HCT116 (cell line): ENCODE data around the gene SH2D1B. TPM values are rescaled to one million over a fixed set of nuclear protein-coding genes. Genes with fewer than 3 reads are reported as not detected.
"Not testable (repeated sequence)": the region's sequence is repeated elsewhere in the genome, so short reads cannot be mapped to it uniquely, and the experiment has no call there.

ENCODE experiments used
- ATAC-seq: fragments of 200-7000 bp; cut with Tn5 transposase; 2 replicates; pipeline ENCODE4 v1.9.1; 2020; ENCODE audit warnings: mild to moderate bottlenecking, moderate library complexity
- BruUV-seq: library from RNA; stranded (reverse); fragments of 400-500 nt; replicated peaks from 2 replicates; lab custom pipeline; 2021; lab: Mats Ljungman, UMichigan
- CTCF ChIA-PET: fragments of 300-600 bp; sonication (Branson Sonifier 250); formaldehyde crosslinking; loops from one replicate; lab custom pipeline; 2021; ENCODE audit warnings: antibody characterized with exemption; lab: Charles Lee
- POLR2A ChIA-PET: fragments of 300-600, 350-600 bp; sonication (Branson Sonifier 250); formaldehyde crosslinking; loops from one replicate; lab custom pipeline; 2021; ENCODE audit warnings: antibody characterized with exemption; lab: Charles Lee
- RAD21 ChIA-PET, 2 experiments: fragments of 300-600 bp; sonication (Branson Sonifier 250); formaldehyde crosslinking; loops; one replicate each; lab custom pipeline; 2023; ENCODE audit warnings: low total read pairs in 2 of 2; ENCODE audit not compliant: uncharacterized antibody in 2 of 2, unreplicated experiment in 2 of 2, low non-redundant PET in 1 of 2; lab: Charles Lee
- DNase-seq: peaks from one replicate; pipeline ENCODE4 v3.0.0-alpha.2; 2010; ENCODE audit warnings: low read depth, low spot score
- H2AFZ ChIP-seq: fragments of 200-600 bp; shearing (Covaris generic), sonication (generic); 2 replicates; pipeline ENCODE4 v1.6.1; 2017; ENCODE audit warnings: low read depth, mixed run types, mixed read lengths, antibody characterized with exemption, low read length; ENCODE audit not compliant: poor library complexity, severe bottlenecking
- H3K27ac ChIP-seq: 2 replicates; pipeline ENCODE4 v1.5.1; 2012; ENCODE audit warnings: low read depth, low read length
- H3K27me3 ChIP-seq: fragments of 200-600 bp; sonication (generic); 2 replicates; pipeline ENCODE4 v1.6.1; 2016; ENCODE audit warnings: mixed run types, low read length, mixed read lengths; ENCODE audit not compliant: insufficient read depth
- H3K36me3 ChIP-seq, 2 experiments: fragments of 200-500 bp in 1 of 2; fragments of 200-600 bp in 1 of 2; sonication (Bioruptor generic) in 1 of 2; sonication (generic) in 1 of 2; 2 replicates each; pipeline versions ENCODE4 v1.5.1 to v1.6.1; 2014 to 2016; ENCODE audit warnings: low read length in 2 of 2, inconsistent platforms in 1 of 2, mixed read lengths in 1 of 2, mixed run types in 1 of 2; ENCODE audit not compliant: insufficient read depth in 2 of 2, control insufficient read depth in 1 of 2
- H3K4me1 ChIP-seq, 2 experiments: fragments of 200-600 bp in 1 of 2; sonication (generic) in 1 of 2; 2 replicates each; pipeline versions ENCODE4 v1.5.1 to v1.6.1; 2012 to 2017; ENCODE audit warnings: low read length in 2 of 2, inconsistent platforms in 1 of 2, mild to moderate bottlenecking in 1 of 2, mixed read lengths in 1 of 2, mixed run types in 1 of 2, moderate library complexity in 1 of 2; ENCODE audit not compliant: insufficient read depth in 2 of 2, control insufficient read depth in 1 of 2
- H3K4me2 ChIP-seq: fragments of 200-600 bp; sonication (generic); 2 replicates; pipeline ENCODE4 v1.6.1; 2017; ENCODE audit warnings: mixed run types, low read length, mixed read lengths
- H3K4me3 ChIP-seq, 2 experiments: fragments of 200-600 bp in 1 of 2; sonication (generic) in 1 of 2; replicated peaks in 1 of 2; 2 replicates each; pipeline ENCODE4 v1.5.1; 2011 to 2016; ENCODE audit warnings: low read length in 2 of 2, control low read depth in 1 of 2, low read depth in 1 of 2, mild to moderate bottlenecking in 1 of 2, mixed read lengths in 1 of 2, mixed run types in 1 of 2
- H3K79me2 ChIP-seq: fragments of 200-600 bp; sonication (generic); 2 replicates; pipeline ENCODE4 v1.6.1; 2017; ENCODE audit warnings: mild to moderate bottlenecking, mixed run types, low read length, moderate library complexity, mixed read lengths; ENCODE audit not compliant: insufficient read depth
- H3K9ac ChIP-seq: fragments of 200-600 bp; sonication (generic); 2 replicates; pipeline ENCODE4 v1.6.1; 2016; ENCODE audit warnings: low read length, mixed read lengths
- H3K9me2 ChIP-seq: fragments of 200-600 bp; sonication (generic), shearing (Covaris generic); 2 replicates; pipeline ENCODE4 v1.6.1; 2017; ENCODE audit warnings: mixed run types, mild to moderate bottlenecking, moderate library complexity; ENCODE audit not compliant: insufficient read depth
- H3K9me3 ChIP-seq, 2 experiments: fragments of 200-500 bp in 1 of 2; fragments of 200-600 bp in 1 of 2; sonication (Bioruptor generic) in 1 of 2; sonication (generic) in 1 of 2; 2 replicates each; pipeline ENCODE4 v1.6.1; 2014 to 2017; ENCODE audit warnings: low read length in 2 of 2, mixed read lengths in 2 of 2, inconsistent platforms in 1 of 2, low read depth in 1 of 2, mild to moderate bottlenecking in 1 of 2, mixed run types in 1 of 2, moderate library complexity in 1 of 2; ENCODE audit not compliant: control insufficient read depth in 1 of 2, insufficient read depth in 1 of 2
- H4K20me1 ChIP-seq: fragments of 200-600 bp; sonication (generic), shearing (Covaris generic); 2 replicates; pipeline ENCODE4 v1.6.1; 2017; ENCODE audit warnings: mixed run types, mild to moderate bottlenecking, moderate library complexity; ENCODE audit not compliant: insufficient read depth
- CTCF ChIP-seq, 3 experiments: fragments of 200-600 bp in 1 of 3; sonication (generic) in 1 of 3; IDR thresholded peaks in 2 of 3; conservative IDR thresholded peaks in 1 of 3; 2 replicates each; pipeline ENCODE4 v1.5.1; 2012 to 2017; ENCODE audit warnings: low read depth in 2 of 3, low read length in 2 of 3, antibody characterized with exemption in 1 of 3, borderline replicate concordance in 1 of 3, control low read depth in 1 of 3, mild to moderate bottlenecking in 1 of 3, mixed read lengths in 1 of 3, mixed run types in 1 of 3, moderate library complexity in 1 of 3; ENCODE audit not compliant: insufficient read depth in 1 of 3
- POLR2A ChIP-seq: IDR thresholded peaks from 2 replicates; pipeline ENCODE4 v1.7.0; 2011; ENCODE audit warnings: borderline replicate concordance; ENCODE audit not compliant: insufficient read depth, insufficient read length; ENCODE audit errors: extremely low read depth
- RAD21 ChIP-seq: IDR thresholded peaks from 2 replicates; pipeline ENCODE4 v1.6.1; 2012; ENCODE audit warnings: low read depth, mild to moderate bottlenecking
- intact Hi-C: fragments of 100-400 bp; cut with micrococcal nuclease; formaldehyde crosslinking; loops from 2 replicates; pipeline ENCODE4 v1.10.0; 2022
- total RNA-seq: library from RNA; stranded (reverse); gene quantifications from one replicate; pipeline ENCODE4 v1.2.1, GENCODE V29; 2021; ENCODE audit not compliant: unreplicated experiment

Gene SH2D1B
- total RNA-seq, 1 experiment from 2014 or later = 0.12 TPM

GRCh38 chr1:162456323-162456722 is 44.4 kb upstream of the SH2D1B start:
- CTCF ChIA-PET = interaction anchor here (1.3 kb wide), 1 partner anchor 401 kb away, joined by 3 read pairs; no protein-coding TSS in a partner anchor
- TF ChIP-seq CTCF (IDR thresholded peaks at IDR 0.05 in 2 of 3, conservative IDR thresholded peaks at IDR 0.05 in 1 of 3; ENCODE audit: borderline replicate concordance in 1 of 3, insufficient read depth in 1 of 3, low read depth in 2 of 3, low read length in 2 of 3) = peak in 2 of 3 experiments; percentile 21 to 38; a peak in 3 of 6 replicates
- peak; percentile 28; the same call in 1 of the 2 replicates for TF ChIP-seq RAD21
- TF ChIP-seq POLR2A = no peak

GRCh38 chr1:162454361-162454760 is 42.4 kb upstream of the SH2D1B start:
- H3K4me3 ChIP-seq, H3K9ac ChIP-seq, H3K36me3 ChIP-seq, H3K9me3 ChIP-seq, H3K4me1 ChIP-seq, H3K79me2 ChIP-seq, H3K4me2 ChIP-seq, BruUV-seq, H3K27me3 ChIP-seq, RAD21 ChIA-PET, H2AFZ ChIP-seq, POLR2A ChIA-PET, intact Hi-C loops, H3K9me2 ChIP-seq, CTCF ChIA-PET, H4K20me1 ChIP-seq, H3K27ac ChIP-seq, DNase-seq, ATAC-seq: not testable (repeated sequence)

More at GRCh38 chr1:162456323-162456722, 44.4 kb upstream of the SH2D1B start:
- Histone ChIP-seq H3K36me3 (no peaks in the 10 kb centered on the region), H3K9me2 (no peaks in the 10 kb centered on the region), H2AFZ (peak overlapping the region; percentile 45), H4K20me1 (no peaks in the 10 kb centered on the region), H3K4me1 (no peaks in the 10 kb centered on the region), H3K9me3 (no peaks in the 10 kb centered on the region), H3K27ac (no peak overlapping the region), H3K27me3 (no peaks in the 10 kb centered on the region), H3K4me3 (no peak overlapping the region), H3K79me2 (no peaks in the 10 kb centered on the region), H3K9ac (no peak overlapping the region), H3K4me2 (no peak overlapping the region)
- peak; percentile 52; the same call in 1 of the 2 replicates for ATAC-seq
- intact Hi-C loops = no loop called here
- RAD21 ChIA-PET = no interaction called here
- BruUV-seq = no TSS peak
- POLR2A ChIA-PET = no interaction called here
- no peak for DNase-seq
